ENCODE measurements around the gene IL13.

The IL13 gene

DNA sequence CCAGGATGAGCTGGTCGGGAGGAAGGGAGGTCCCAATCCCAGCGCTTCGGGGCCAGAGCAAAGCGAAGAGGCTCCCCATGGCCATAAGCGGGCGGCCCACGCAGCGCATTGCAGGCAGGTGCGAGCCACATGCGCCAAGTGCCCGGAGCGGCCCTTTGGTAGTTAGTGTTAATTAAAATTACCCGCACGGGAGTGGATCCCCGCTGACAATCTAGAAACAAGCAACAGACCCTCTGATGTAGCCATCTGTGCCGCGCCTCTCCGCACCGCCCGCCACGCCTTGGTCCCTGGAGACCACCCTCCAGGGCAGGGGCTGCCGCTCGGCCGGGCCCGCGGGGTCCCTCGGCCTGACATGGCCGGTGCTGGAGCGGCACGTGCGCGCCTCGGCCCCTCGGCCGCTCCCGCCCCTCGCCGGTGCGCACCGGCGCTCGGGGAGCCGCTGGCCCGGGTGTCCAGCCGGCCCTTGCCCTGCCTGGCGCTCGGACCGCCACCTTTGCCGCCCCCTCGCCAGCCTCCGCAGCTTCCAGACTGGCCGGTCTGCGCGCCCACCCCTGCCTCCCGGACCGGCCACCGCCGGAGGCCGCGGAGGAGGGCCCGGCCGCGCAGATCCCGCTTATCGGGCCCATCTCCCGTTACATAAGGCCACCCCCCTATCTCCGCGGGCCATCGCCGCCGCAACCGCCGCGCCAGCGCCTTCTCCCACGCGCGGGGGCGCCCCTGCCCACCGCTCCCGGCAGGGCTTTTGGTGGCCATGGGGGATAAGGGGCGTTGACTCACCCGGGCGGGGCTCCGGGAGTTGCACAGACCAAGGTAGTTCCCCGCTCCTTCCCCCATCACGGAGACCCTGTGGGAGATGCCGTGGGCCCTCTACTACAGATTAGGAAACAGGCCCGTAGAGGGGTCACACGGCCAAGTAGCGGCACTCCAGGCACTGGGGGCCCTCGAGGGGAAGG is 1.9 kb upstream of the IL13 start:
- peak in 1 of 2 donors; percentile 55 for DNase-seq (ENCODE audit: extremely low read depth in 1 of 2, low read depth in 1 of 2)

DNA sequence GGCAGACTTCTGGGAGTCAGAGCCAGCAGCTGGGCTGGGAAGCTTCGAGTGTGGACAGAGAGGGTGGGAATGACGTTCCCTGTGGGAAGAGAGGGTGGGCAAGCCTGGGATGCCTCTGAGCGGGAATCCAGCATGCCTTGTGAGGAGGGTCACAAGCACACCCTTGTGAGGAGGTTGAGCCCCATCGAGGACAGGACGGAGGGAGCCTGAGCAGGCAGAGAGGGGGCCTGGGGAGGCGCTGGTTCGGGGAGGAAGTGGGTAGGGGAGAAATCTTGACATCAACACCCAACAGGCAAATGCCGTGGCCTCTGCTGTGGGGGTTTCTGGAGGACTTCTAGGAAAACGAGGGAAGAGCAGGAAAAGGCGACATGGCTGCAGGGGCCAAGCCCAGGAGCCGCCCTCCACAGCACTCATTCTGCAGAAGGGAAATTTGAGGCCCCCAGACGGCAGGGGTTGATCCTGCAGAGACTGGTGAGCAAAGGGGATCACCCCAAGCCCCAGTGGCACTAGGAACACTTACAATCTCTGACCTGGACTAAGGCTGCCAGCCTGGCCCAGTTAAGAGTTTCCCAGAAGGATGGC is 1.1 kb upstream of the IL13 start:
- no peak for DNase-seq (ENCODE audit: extremely low read depth in 1 of 2, low read depth in 1 of 2)

DNA sequence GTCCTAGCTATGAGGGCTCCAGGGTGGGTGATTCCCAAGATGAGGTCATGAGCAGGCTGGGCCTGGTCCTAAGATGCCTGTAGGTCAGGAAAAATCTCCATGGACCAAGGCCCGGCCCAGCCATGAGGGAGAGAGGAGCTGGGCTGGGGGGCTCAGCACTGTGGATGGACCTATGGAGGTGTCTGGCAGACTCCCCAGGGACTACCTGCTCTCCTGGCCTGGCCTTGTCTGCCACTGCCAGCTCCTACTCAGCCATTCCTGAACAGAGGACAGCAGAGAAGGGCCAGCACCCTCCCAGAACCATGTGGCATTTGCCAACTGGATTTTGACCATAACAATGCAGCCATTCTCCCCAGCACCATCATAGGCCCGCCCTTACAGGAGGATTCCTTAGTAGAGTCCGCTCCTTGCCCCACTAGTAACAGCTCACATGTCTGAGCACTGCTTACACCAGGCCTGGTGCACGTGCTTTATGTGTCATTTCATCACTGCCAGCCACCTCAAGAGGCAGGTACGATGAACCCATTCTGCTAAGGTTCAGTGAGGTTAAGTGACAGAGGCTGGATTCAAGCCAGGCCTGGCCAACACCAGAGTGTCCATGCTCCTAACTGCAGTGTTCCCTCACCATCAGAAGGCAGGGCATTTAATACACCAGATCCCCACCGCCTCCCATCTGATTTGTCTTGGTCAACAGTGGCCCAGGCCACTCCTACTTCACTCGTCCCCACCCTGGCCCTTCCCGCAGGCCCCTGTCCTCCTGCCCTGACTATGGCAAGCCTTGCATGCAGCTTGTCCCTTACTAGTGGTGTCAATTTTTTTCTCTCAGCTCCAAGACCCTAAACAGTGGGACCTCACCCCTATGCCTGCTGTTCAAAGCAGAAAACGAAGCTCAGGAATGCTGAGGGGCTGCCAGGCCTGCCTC is 669 bp downstream of the IL13 start:
- no peak for DNase-seq (ENCODE audit: extremely low read depth in 1 of 2, low read depth in 1 of 2)

DNA sequence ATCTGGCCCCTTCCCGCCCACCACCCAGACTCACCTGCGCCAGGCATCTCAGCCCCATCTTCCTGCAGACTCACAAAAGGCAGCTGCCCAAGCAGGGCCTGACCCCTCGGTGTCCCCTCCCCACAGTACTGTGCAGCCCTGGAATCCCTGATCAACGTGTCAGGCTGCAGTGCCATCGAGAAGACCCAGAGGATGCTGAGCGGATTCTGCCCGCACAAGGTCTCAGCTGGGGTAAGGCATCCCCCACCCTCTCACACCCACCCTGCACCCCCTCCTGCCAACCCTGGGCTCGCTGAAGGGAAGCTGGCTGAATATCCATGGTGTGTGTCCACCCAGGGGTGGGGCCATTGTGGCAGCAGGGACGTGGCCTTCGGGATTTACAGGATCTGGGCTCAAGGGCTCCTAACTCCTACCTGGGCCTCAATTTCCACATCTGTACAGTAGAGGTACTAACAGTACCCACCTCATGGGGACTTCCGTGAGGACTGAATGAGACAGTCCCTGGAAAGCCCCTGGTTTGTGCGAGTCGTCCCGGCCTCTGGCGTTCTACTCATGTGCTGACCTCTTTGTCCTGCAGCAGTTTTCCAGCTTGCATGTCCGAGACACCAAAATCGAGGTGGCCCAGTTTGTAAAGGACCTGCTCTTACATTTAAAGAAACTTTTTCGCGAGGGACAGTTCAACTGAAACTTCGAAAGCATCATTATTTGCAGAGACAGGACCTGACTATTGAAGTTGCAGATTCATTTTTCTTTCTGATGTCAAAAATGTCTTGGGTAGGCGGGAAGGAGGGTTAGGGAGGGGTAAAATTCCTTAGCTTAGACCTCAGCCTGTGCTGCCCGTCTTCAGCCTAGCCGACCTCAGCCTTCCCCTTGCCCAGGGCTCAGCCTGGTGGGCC is 1.9 kb downstream of the IL13 start:
- DNase-seq (ENCODE audit: extremely low read depth in 1 of 2, low read depth in 1 of 2), result no peak

DNA sequence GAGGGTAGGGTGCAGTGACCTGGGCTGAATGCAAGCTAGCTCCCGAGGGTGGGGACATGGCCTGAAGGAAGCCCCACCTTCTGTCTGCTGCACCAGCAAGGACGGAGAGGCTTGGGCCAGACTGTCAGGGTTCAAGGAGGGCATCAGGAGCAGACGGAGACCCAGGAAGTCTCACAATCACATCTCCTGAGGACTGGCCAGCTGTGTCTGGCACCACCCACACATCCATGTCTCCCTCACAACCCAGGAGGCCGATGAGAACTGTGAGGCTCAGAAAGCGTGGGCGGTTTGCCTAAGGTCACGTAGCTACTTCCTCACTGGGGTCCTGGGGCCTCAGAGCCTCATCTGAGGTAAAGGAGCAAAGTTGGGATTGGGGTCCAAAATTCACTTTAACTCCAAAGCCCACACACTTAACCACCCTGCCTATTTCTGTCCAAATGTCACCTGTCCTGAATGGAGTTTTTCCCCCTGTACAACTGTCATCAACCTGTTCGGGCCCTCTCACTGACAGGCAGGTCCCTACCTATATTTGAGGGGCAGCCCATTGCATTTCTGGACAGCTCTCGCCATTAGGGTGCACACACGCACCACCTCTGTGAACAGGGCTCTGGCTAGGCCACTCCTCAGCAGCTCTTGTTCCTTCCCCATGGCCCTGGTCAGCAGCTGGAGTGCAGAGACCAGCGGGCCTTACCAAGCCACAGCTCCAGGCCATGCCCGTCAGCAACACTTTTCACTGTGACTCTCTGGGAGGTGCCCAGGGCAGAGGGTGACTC is 3.4 kb downstream of the IL13 start:
- DNase-seq (ENCODE audit: extremely low read depth in 1 of 2, low read depth in 1 of 2), result no peak

DNA sequence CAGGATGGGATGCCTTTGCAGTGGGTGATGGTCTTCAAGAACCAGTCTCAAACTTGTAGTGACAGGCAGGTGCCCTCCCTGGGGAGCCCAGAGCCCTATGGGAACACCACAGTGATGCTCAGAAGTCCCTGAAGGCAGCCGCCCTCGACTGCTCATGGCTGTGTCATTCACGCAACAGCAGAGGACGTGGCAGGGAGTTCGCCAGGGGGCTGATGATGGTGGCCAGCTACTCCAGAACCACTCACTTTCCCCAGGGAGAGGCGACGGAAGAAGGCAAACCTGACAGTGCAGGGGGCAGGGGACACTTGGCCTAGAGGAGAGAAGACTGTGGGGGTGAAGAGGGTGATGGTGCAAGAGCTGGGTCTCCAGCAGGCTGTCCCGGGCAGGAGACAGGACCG is 4.0 kb downstream of the IL13 start:
- DNase-seq (ENCODE audit: extremely low read depth in 1 of 2, low read depth in 1 of 2), result no peak

DNA sequence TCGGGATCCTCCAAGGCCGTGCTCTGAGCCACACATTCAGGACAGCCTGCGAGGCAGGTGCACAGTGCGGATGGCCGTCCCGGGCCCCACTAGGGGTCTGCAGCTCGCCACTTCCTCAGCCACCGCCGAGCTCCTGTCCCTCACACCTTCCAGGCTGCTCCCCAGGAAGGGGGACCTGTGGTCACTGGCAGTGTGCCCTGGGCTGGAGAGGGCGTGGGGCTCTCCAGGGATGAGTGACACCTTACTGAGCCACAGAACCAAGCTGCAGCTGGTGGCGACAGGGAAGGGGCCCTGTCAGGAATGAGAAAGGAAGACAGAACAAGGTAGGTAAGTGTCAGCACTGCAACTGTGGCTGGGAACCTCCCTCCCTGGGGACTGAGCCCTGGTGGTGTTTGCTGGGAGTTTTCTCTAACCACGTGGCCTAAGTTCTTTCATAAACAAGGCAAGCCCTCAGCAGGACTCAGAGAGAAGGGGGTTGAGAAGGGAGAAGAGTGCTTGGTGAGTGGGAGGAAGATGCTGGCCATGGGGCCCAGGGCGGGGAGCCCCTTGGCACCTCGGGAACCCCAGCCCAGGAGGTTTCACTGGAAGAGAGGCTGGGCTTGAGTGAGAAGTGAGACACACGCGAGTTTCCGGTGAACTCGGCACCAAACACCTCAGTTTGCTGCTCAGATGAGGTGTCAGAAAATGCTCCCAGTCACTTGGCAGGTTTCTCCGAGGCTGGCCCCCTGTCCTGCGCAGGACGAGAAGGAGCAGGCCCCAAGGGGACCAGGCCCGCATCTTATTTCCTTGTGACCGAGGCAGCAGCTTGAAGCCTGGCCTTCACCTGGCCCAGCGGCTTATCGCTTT is 5.2 kb downstream of the IL13 start:
- DNase-seq (ENCODE audit: extremely low read depth in 1 of 2, low read depth in 1 of 2), result peak in 1 of 2 donors; percentile 53

DNA sequence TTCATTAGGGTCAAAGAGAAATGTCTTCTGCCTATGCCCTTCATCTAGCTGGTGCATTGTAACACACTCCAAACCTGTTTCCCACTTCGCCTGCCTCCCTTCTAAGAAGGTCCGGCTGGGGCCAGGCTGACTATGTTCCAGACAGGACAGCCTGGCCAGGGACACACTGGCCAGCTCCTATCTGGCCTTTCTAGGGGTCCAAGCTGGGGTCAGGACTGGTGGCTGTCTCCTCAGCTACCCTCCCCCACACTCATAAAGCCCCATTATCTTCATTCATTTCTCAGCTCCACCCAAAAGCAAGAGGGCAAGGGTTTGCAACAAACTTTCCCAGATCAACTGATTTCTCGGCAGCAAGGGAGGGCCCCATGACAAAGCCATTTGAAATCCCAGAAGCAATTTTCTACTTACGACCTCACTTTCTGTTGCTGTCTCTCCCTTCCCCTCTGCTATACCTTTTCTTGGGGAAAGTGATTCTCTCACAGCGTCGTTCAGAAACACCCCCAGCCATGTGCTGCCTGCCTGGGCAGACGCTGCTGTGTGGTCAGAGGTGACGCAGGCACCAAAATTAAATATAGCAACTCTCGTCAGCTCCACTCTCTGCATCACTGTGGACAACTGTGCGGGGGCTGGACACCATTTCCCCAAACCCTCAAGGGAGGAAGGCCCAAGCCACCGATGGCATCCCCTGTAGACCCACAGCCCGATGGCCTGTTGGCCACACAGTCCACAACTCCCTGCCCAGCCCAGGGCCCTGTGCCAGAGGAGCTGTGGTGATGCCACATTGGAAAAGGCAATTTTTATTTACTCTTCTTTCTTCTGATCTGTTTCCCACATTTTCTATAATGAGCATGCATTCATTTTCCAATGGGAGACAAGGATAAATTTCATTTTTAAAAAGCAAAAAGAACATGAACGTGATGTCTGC is 6.1 kb downstream of the IL13 start:
- DNase-seq (ENCODE audit: extremely low read depth in 1 of 2, low read depth in 1 of 2), result no peak

DNA sequence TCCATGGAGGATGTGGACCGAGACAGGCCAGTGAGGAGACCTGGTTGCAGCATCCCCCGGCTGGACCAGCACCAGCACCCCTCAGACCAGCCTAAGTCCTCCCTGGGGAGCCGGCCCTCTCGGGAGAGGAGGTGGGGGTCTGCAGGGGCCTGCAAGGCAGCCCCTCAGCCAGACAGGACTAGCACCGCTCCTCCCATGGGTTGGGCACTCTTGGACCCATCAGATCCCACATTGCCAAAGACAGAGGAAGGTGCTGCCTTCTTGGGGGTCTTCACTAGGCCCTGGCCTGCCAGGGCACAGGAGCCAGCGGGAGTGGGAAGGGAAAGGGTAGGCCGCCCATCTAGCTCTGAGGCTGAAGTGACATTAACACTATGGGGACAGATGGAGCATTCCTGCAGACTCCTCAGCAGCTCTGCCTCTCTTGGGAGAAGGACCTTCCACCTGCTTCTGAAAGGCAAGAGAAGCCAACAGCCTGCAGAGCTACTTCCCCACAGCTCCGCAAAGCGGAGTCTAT is 6.8 kb downstream of the IL13 start:
- no peak for DNase-seq (ENCODE audit: extremely low read depth in 1 of 2, low read depth in 1 of 2)

DNA sequence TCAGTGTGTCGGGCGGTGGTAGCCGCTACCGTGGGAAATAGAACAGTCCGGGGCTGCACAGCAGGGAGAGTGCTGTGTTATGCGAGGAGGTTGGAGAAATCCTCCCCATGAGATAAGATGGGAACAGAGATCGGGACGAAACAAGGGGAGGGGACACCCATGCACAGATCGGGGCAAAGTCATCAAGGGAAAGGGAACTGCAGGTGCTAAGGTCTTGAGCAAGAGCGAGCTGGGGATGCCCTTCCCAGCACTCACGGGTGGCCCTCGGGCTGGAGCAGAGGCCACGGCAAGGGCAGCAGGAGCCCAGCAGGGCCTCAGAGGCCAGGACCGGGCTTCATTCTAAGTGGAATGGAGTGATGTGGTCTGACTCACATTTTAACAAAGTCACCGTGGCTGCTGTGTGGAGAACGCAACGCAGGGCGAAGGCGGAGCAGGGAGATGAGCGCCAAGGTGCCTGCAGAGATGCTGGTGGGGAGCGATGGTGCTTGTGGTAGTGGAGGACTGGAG is 7.7 kb downstream of the IL13 start:
- no peak for DNase-seq (ENCODE audit: extremely low read depth in 1 of 2, low read depth in 1 of 2)

DNA sequence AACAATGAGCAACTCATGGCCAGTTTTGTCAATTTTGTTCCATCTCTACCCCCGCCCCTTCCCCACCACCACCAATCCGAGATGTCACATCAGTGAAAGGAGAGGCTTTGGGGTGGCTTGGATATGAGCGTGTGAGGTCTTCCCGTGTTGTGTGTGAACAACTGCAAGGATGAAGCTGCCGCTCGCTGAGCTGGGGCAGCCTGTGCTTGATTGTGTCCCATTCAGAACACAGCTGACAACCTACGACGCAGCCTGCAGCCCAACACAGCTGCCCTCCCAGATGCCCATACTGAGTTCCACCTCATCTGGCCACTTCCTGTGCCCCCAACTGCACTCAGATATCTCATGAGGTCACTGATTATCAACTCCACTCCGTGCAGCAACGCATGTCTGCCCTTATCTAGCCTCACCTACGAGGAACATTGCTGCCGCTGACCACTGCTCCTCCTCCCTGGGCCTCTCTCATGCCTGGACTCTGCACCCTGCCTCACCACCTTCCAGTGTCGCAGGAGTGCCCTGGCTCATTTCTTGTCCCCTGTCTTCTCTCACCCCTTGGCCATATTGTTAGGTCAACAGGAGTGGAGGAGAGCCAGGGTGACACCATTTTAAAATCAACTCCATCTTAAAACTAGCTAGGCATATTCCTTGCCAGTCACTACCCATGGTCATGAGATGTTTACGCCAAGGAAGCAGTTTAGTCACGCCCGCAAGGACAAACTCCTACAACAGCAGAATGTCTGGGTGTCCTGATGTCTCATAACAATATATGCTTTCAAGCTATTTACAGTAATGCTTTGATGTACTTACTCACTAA is 8.5 kb downstream of the IL13 start:
- DNase-seq (ENCODE audit: extremely low read depth in 1 of 2, low read depth in 1 of 2), result no peak

DNA sequence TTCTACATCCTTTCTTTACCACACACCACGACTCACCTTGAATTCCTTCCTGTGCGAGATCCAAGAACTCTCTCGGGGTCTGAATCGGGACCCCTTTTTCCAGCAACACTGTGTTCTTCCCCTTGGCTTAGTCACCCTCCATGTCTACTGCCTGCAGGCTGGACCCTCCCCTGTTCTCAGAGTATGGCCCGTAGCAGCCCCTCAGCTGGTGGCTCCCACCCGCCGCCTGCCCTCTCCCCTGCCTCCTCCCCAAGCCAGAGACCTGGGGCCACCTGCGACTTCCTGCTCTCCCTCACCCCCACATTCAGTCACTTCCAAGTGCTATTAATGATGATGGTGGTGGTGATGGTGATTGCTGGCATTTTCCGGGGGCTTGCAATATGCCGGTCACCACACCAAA is 9.3 kb downstream of the IL13 start:
- DNase-seq (ENCODE audit: extremely low read depth in 1 of 2, low read depth in 1 of 2), result no peak

DNA sequence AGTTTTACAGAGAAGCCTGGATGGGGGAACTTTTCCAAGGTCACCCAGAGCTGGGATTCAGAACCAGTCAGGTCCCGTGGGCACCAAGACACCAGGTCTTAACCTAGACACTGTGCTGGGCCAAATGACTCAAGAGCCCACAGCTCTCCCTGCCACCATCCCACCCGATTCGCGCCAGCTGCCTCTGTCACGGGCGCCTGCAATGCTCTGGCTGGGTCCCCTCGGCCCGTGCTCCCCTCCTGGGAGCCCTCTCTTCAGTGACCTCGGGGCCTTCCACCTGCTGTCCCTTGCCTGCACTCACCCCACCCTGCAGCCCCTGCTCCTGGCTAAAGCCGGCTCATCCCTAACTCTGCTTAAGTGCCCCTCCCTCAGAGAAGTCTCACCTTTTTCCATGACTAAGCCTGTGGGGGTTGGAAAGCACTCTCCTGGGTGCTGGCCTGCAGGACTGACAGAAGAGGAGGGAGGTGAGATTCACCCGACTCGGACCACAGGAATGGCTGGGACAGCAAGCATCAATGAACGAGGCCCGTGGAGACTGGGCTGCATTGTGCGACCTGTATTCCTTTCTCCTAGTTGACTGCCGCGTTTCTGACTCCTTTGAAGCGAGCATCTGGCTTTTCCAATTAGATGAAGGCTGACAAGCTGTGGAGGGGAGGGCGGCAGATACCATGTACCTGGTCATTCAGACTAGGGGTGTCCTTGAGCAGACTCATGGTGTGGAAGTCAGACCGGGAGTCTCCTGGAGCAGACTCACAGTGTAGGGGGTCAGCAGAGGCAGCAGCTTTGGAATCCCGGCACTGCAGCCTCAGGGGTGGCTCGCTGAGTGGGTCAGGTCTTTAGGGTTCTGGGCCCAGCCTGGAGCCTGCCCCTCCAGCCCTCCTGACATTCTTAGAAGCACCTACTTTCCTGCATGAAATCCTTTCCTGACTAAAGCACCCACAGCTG is 10.1 kb downstream of the IL13 start:
- DNase-seq (ENCODE audit: extremely low read depth in 1 of 2, low read depth in 1 of 2), result no peak

DNA sequence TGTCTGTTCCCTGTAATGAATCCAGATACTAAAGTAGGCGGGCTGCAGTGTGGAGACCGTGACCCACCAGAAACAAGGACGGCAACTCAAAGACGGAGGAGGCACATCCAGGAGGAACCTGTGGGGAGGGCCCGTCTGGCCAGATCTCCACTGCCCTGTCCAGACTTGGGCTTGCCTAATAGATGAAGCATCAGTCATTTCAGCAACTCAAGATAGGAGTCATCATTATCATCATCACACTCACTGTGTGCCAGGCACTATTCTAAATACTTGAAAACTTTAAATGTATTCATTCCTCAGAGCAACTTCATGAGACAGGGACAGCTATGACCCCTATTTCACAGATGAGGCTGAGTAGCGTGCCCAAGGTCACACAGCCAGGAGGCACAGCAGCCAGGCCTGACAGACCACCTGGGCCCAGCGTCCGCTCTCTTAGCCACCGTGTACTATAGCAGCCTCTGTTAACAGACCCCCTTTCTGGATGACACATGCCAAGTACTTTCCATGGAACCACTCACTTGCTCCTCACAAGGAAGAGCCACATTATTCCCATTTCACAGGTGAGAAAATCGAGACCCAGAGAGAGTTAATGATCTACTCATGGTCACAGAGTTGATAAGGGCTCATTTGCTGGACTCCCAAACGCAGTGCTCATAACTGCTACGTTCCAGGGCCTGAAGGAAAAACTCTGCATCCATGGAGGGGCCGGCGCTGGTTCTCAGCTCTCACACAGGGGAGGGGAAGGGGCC is 10.9 kb downstream of the IL13 start:
- DNase-seq (ENCODE audit: extremely low read depth in 1 of 2, low read depth in 1 of 2), result no peak

DNA sequence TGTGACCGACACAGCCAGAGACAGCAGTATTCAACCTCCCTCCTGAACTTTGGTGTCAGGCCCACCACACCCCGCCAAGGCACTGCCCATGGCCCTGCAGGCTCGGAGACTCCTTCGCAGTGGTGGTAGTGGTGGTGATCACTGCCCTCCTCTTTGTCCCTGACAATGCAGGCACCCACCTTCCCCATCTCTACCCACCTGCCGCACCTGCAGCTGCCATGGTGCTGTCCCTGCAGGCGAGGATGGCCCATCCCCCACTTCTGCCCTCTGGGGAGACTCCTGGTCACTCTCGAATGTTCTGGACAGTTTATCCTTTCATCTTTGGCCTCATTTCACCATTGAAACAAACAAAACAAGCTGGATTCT is 11.5 kb downstream of the IL13 start:
- DNase-seq (ENCODE audit: extremely low read depth in 1 of 2, low read depth in 1 of 2), result no peak
